ENCODE results near the gene DNASE1L3. TPM values are rescaled to one million over a fixed set of nuclear protein-coding genes. Genes with fewer than 3 reads are reported as not detected.
"Not testable (repeated sequence)": the region's sequence is repeated elsewhere in the genome, so short reads cannot be mapped to it uniquely, and the experiment has no call there.

The DNASE1L3 gene
- total RNA-seq, 1 donor from 2014 or later: not detected

- intact Hi-C loops (cut with micrococcal nuclease): no loop called here
Measured at GRCh38 chr3:58202917-58203360, 7.8 kb downstream of the DNASE1L3 start.

- intact Hi-C loops (cut with micrococcal nuclease): not testable (repeated sequence)
Measured at GRCh38 chr3:58201451-58201850, 9.3 kb downstream of the DNASE1L3 start.

GRCh38 chr3:58200846-58201355 is 9.9 kb downstream of the DNASE1L3 start:
- intact Hi-C loops (cut with micrococcal nuclease): no loop called here

- intact Hi-C loops (cut with micrococcal nuclease): no loop called here
Measured at GRCh38 chr3:58200121-58200709, 10.6 kb downstream of the DNASE1L3 start.

GRCh38 chr3:58198804-58199203 is 12.0 kb downstream of the DNASE1L3 start:
- intact Hi-C loops (cut with micrococcal nuclease): no loop called here

GRCh38 chr3:58198362-58198761 is 12.4 kb downstream of the DNASE1L3 start:
- intact Hi-C loops (cut with micrococcal nuclease): no loop called here

GRCh38 chr3:58197588-58197987 is 13.2 kb downstream of the DNASE1L3 start:
- intact Hi-C loops (cut with micrococcal nuclease): no loop called here

- intact Hi-C loops (cut with micrococcal nuclease): no loop called here
Measured at GRCh38 chr3:58193682-58194407, 16.9 kb downstream of the DNASE1L3 start.

- intact Hi-C loops (cut with micrococcal nuclease): no loop called here
Measured at GRCh38 chr3:58192069-58192468, 18.7 kb downstream of the DNASE1L3 start.

- intact Hi-C loops (cut with micrococcal nuclease): no loop called here
Measured at GRCh38 chr3:58191361-58191991, 19.3 kb downstream of the DNASE1L3 start.

- intact Hi-C loops (cut with micrococcal nuclease): no loop called here
Measured at GRCh38 chr3:58190882-58191281, 19.9 kb downstream of the DNASE1L3 start.

- intact Hi-C loops (cut with micrococcal nuclease): no loop called here
Measured at GRCh38 chr3:58190291-58190690, 20.5 kb downstream of the DNASE1L3 start.

- intact Hi-C loops (cut with micrococcal nuclease): loop anchor here (5.0 kb wide), 2 partner anchors 48 to 443 kb away; partner anchors contain the start of gene ABHD6
Measured at GRCh38 chr3:58189691-58190090, 21.1 kb downstream of the DNASE1L3 start.

GRCh38 chr3:58188921-58189451 is 21.8 kb downstream of the DNASE1L3 start:
- intact Hi-C loops (cut with micrococcal nuclease): loop anchor here (5.0 kb wide), 2 partner anchors 48 to 443 kb away; partner anchors contain the start of gene ABHD6

GRCh38 chr3:58188173-58188564 is 22.6 kb downstream of the DNASE1L3 start:
- intact Hi-C loops (cut with micrococcal nuclease): loop anchor here (5.0 kb wide), 2 partner anchors 49 to 444 kb away; partner anchors contain the start of gene ABHD6

GRCh38 chr3:58184982-58185360 is 25.8 kb downstream of the DNASE1L3 start:
- intact Hi-C loops (cut with micrococcal nuclease): loop anchor here (5.0 kb wide), 2 partner anchors 52 to 447 kb away; partner anchors contain the start of gene ABHD6

- intact Hi-C loops (cut with micrococcal nuclease): no loop called here
Measured at GRCh38 chr3:58184309-58184981, 26.3 kb downstream of the DNASE1L3 start.

- intact Hi-C loops (cut with micrococcal nuclease): no loop called here
Measured at GRCh38 chr3:58183891-58184290, 26.9 kb downstream of the DNASE1L3 start.

- intact Hi-C loops (cut with micrococcal nuclease): no loop called here
Measured at GRCh38 chr3:58183221-58183620, 27.6 kb downstream of the DNASE1L3 start.

- intact Hi-C loops (cut with micrococcal nuclease): no loop called here
Measured at GRCh38 chr3:58180940-58181587, 29.7 kb downstream of the DNASE1L3 start.

All from T-helper 2 cell treated with Interferon-gamma antibody and Interleukin-4, amounts not matched to agents 100 ng/mL and 5 ng/mL, for 36 hours (primary cell).